NT2/D1 (cell line): Measurements from ENCODE around the gene CDCA4.

Source experiments
- YY1 ChIP-seq: IDR thresholded peaks from 2 replicates; pipeline ENCODE4 v1.6.1; 2011; ENCODE audit not compliant: insufficient read length, insufficient read depth
- ZNF274 ChIP-seq: IDR thresholded peaks from 2 replicates; pipeline ENCODE4 v1.6.1; 2011; ENCODE audit warnings: mild to moderate bottlenecking, low read depth, low read length

DNA sequence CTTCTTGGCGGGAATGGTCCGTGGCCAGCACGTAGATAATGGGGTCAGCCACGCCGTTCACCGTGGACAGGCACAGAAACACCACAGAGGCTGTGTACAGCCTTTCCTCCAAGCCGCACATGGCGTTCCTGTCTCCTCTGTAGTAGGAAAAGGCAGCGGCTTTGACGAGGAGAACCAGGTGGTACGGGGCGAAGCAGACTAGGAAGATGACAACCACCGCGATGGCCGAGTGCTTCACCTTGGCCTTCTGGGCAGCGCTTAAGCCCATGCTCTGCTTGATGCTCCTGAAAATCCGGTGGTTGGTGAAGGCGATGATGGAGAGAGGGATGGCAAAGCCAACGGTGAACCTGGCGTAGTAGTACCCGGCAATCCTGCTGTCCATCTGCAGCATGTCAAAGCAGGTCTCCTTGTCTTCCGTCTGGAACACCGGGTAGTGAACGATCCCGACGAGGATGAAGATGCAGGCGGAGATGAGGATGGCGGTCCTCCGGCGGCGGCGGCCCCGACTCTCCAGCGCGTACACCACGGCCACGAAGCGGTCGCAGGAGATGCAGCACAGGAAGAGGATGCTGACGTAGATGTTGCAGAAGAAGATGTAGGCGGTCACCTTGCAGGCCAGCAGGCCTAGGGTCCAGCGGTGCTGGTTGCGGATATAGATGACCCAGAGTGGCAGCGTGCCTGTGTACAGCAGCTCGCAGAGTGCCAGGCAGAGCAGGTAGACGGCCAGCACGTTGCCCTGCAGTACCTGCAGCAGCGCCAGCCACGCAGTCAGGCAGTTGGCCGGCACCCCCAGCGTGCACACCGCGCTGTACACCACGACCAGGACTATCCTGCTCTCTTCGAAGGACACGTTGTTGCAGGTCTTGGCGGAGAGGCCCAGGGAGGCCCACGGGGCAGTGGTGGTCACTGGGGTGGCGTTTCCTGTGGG, 30.6 kb upstream of the CDCA4 start:
- TF ChIP-seq YY1 (no peak), ZNF274 (no peak)
